Kidney epithelial cell (primary cell): ENCODE data around the gene SORCS1. TPM values are rescaled to one million over a fixed set of nuclear protein-coding genes. Genes with fewer than 3 reads are reported as not detected.

Source experiments
- DNase-seq: peaks from one replicate; pipeline ENCODE4 v3.0.0-alpha.2; 2010; ENCODE audit warnings: low read depth
- H3K27me3 ChIP-seq: 2 replicates; pipeline ENCODE4 v1.6.0; 2011; ENCODE audit warnings: low read length; ENCODE audit not compliant: control insufficient read depth, insufficient read depth
- H3K36me3 ChIP-seq: 2 replicates; pipeline ENCODE4 v1.5.1; 2011; ENCODE audit warnings: low read length; ENCODE audit not compliant: control insufficient read depth, insufficient read depth
- H3K4me3 ChIP-seq: 2 replicates; pipeline ENCODE4 v1.5.1; 2011; ENCODE audit warnings: low read depth, mild to moderate bottlenecking, control low read depth, low read length
- CTCF ChIP-seq: IDR thresholded peaks from 2 replicates; pipeline ENCODE4 v1.5.1; 2011; ENCODE audit warnings: mild to moderate bottlenecking, moderate library complexity, low read length, control low read depth, inconsistent platforms; ENCODE audit not compliant: insufficient read depth, poor library complexity, severe bottlenecking
- total RNA-seq: library from RNA; depleted of rRNA; stranded (reverse); fragments of >200 nt; gene quantifications from 2 replicates; pipeline ENCODE4 v1.2.3, GENCODE V29; 2015

SORCS1 gene
- total RNA-seq, 1 donor from 2014 or later, result 2.3 TPM

- no peak for DNase-seq
- Histone ChIP-seq H3K36me3 (no peaks in the 10 kb centered on the region), H3K4me3 (no peak overlapping the region), H3K27me3 (no peaks in the 10 kb centered on the region)
- no peak for TF ChIP-seq CTCF
Measured at GRCh38 chr10:106857213-106857612, 307.3 kb downstream of the SORCS1 start.

GRCh38 chr10:106836933-106837663, 327.4 kb downstream of the SORCS1 start:
- H3K4me3 ChIP-seq, result no peak overlapping the region

DNA sequence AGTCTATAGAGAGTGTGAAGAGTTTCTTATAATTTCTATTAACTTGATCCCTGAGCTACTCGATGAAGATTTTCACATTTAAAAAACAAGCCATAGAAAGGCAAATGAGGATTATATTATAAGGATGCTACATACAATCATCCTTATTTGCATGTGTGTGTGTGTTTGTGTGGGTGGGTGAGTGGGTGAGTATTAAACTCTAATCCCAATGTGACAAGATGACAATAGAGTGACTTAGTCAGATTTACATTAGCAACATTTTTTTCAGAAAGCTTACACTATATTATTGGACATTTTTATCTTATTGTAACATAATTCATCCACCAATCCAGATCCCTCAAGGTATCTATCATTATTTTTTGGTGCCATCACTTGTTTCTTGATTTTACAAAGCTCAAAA, 331.7 kb downstream of the SORCS1 start:
- DNase-seq, result no peak
- no peaks in the 10 kb centered on the region for H3K36me3 ChIP-seq
- TF ChIP-seq CTCF, result no peak
- H3K4me3 ChIP-seq, result no peak overlapping the region
- H3K27me3 ChIP-seq, result no peaks in the 10 kb centered on the region

More at GRCh38 chr10:106836933-106837663, 327.4 kb downstream of the SORCS1 start:
- no peak for TF ChIP-seq CTCF
- DNase-seq, result no peak
- Histone ChIP-seq H3K36me3 (no peaks in the 10 kb centered on the region), H3K27me3 (no peaks in the 10 kb centered on the region)

GRCh38 chr10:106830471-106830870, 334.0 kb downstream of the SORCS1 start:
- Histone ChIP-seq H3K27me3 (no peaks in the 10 kb centered on the region), H3K4me3 (no peak overlapping the region), H3K36me3 (no peaks in the 10 kb centered on the region)
- no peak for DNase-seq
- no peak for TF ChIP-seq CTCF

DNA sequence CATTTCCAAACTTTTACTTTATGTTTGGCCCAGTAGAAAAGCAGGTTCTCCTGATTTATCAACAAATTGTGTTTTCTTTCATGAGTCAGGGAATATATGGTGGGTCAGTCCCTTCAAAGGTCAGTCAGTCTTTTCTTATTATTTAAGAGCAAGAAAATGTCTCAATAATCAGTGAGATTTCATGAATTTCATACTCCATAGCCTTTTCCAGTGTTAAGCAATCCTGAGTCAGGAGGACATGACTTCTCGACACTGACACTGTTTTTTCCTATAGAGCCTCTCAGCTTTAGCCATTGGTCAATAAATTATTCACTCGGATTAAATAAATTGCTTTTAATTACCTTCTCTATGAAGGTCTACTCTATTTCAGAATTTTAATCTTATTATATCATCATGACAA, 334.5 kb downstream of the SORCS1 start:
- H3K4me3 ChIP-seq, result no peak overlapping the region
- no peak for DNase-seq
- no peaks in the 10 kb centered on the region for H3K27me3 ChIP-seq
- H3K36me3 ChIP-seq, result no peaks in the 10 kb centered on the region
- TF ChIP-seq CTCF, result no peak

GRCh38 chr10:106826716-106827115, 337.8 kb downstream of the SORCS1 start:
- no peak for TF ChIP-seq CTCF
- H3K27me3 ChIP-seq, result no peaks in the 10 kb centered on the region
- no peak for DNase-seq
- no peaks in the 10 kb centered on the region for H3K36me3 ChIP-seq
- no peak overlapping the region for H3K4me3 ChIP-seq
